Activated CD8-positive, alpha-beta memory T cell treated with anti-CD3 and anti-CD28 coated beads, Interleukin-2, amount 50 U/mL, for 1 hour (primary cell): ENCODE results near the gene RBL1.
"Not testable (repeated sequence)": the region's sequence is repeated elsewhere in the genome, so short reads cannot be mapped to it uniquely, and the experiment has no call there.

Experiments used
- DNase-seq: peaks from one replicate; pipeline ENCODE4 v3.0.0-alpha.2; 2020; ENCODE audit errors: extremely low read depth

Gene RBL1

GRCh38 chr20:37075932-37076685 is 19.7 kb downstream of the RBL1 start:
- no peak for DNase-seq

GRCh38 chr20:37072293-37073196 is 23.3 kb downstream of the RBL1 start:
- DNase-seq: no peak

GRCh38 chr20:37071481-37071911 is 24.3 kb downstream of the RBL1 start:
- no peak for DNase-seq

GRCh38 chr20:37069563-37069962 is 26.2 kb downstream of the RBL1 start:
- DNase-seq: not testable (repeated sequence)

GRCh38 chr20:37066168-37066567 is 29.6 kb downstream of the RBL1 start:
- no peak for DNase-seq

- DNase-seq: no peak
Measured at GRCh38 chr20:37055276-37055675, 40.5 kb downstream of the RBL1 start.

GRCh38 chr20:37053230-37053950 is 42.4 kb downstream of the RBL1 start:
- DNase-seq: no peak

- DNase-seq: no peak
Measured at GRCh38 chr20:37042986-37043972, 52.5 kb downstream of the RBL1 start.

- not testable (repeated sequence) for DNase-seq
Measured at GRCh38 chr20:37039366-37039765, 56.4 kb downstream of the RBL1 start.

GRCh38 chr20:37032077-37032476 is 63.7 kb downstream of the RBL1 start:
- no peak for DNase-seq

GRCh38 chr20:37020636-37021035 is 75.2 kb downstream of the RBL1 start:
- no peak for DNase-seq

- DNase-seq: not testable (repeated sequence)
Measured at GRCh38 chr20:37012631-37013030, 83.2 kb downstream of the RBL1 start.

- not testable (repeated sequence) for DNase-seq
Measured at GRCh38 chr20:37011858-37012257, 83.9 kb downstream of the RBL1 start.

- no peak for DNase-seq
Measured at GRCh38 chr20:37011147-37011546, 84.7 kb downstream of the RBL1 start.

- DNase-seq: peak; percentile 8
Measured at GRCh38 chr20:37007898-37008649, 87.7 kb downstream of the RBL1 start.

GRCh38 chr20:37005062-37005942 is 90.5 kb downstream of the RBL1 start:
- DNase-seq: not testable (repeated sequence)

GRCh38 chr20:37001634-37002033 is 94.2 kb downstream of the RBL1 start:
- DNase-seq: not testable (repeated sequence)

- DNase-seq: not testable (repeated sequence)
Measured at GRCh38 chr20:37000171-37000570, 95.6 kb downstream of the RBL1 start.

GRCh38 chr20:36998652-36999051 is 97.1 kb downstream of the RBL1 start:
- no peak for DNase-seq
